Measurements from ENCODE around the gene GJB1. TPM values are rescaled to one million over a fixed set of nuclear protein-coding genes. Genes with fewer than 3 reads are reported as not detected.

Gene GJB1
- total RNA-seq, 4 donors from 2014 or later = 0.19 to 2.4 (median 1.5) TPM

GRCh38 chrX:71181558-71181909 is 41.5 kb upstream of the GJB1 start:
- DNase-seq (ENCODE audit: low spot score in 2 of 2) = peak in 1 of 2 donors; percentile 17
- intact Hi-C loops (cut with DNase I; ENCODE audit: low total_unique reads) = no loop called here
- WGBS, 2 donors = 1 to 45% methylated on average over 10 of the region's 10 CpGs
- H3K4me3 ChIP-seq (ENCODE audit: low read depth, poor library complexity, severe bottlenecking) = peak overlapping the region; percentile 9
- no peak for TF ChIP-seq CTCF (IDR thresholded peaks at IDR 0.05)
- no peak for TF ChIP-seq POLR2A (IDR thresholded peaks at IDR 0.05)

DNA sequence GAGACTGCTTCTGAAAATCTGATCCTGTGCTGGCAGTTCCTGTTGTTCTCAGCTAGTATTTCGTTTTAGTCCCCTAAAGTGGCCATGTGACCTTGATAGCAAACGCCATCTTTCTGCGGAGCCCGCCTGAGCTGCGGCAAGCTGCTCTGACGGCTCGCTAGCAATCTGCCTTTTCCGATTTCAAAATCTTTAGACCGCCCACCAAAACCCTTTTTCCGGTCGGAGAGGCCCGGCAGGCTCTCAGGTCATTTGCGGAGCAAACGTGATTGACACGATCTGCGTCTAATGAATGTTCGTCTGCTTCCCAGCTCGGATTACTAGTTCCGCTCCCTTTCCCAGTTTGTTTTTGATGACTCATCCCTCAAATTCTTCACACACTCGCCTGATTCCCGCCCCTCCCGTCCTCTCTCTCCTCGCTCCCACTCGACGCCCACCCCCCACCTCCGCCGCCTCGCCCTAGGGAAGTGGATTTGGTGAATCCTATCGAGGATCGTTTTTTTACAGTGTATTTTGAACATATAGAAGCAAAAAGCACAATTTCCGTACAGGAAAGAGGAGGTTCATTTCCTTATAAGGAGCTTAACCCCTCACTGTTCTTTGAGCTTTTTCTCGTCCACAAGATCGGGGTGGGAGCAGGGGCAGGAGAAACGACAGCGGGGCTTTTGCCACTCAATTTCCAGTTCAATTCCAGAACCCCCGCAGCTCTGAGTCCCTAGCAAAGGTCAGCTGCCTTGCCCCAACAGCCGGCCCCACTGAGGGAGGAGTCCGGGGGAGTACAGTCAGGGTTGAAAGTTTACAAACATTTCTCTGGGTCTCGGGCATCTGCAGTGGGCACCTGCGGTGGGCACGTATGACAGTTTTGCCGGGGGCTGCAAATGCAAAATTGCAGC is 40.9 kb upstream of the GJB1 start:
- DNase-seq (ENCODE audit: low spot score in 2 of 2) = peak; percentile 89 to 94
- intact Hi-C loops (cut with DNase I; ENCODE audit: low total_unique reads) = no loop called here
- no peak for TF ChIP-seq CTCF (IDR thresholded peaks at IDR 0.05)
- peak in 1 of 2 donors; percentile 13 for TF ChIP-seq POLR2A (IDR thresholded peaks at IDR 0.05)
- peak overlapping the region; percentile 9 for H3K4me3 ChIP-seq (ENCODE audit: low read depth, poor library complexity, severe bottlenecking)
- 1 to 32% methylated on average over 42 of the region's 42 CpGs for WGBS, 2 donors

- no peak for DNase-seq (ENCODE audit: low spot score in 2 of 2)
- intact Hi-C loops (cut with DNase I; ENCODE audit: low total_unique reads) = no loop called here
- no peak for TF ChIP-seq CTCF (IDR thresholded peaks at IDR 0.05)
- no peak for TF ChIP-seq POLR2A (IDR thresholded peaks at IDR 0.05)
- 41 to 53% methylated on average over 2 of the region's 2 CpGs for WGBS, 2 donors
- no peak overlapping the region for H3K4me3 ChIP-seq (ENCODE audit: low read depth, poor library complexity, severe bottlenecking)
Observed at GRCh38 chrX:71182871-71183270, 40.2 kb upstream of the GJB1 start.

DNA sequence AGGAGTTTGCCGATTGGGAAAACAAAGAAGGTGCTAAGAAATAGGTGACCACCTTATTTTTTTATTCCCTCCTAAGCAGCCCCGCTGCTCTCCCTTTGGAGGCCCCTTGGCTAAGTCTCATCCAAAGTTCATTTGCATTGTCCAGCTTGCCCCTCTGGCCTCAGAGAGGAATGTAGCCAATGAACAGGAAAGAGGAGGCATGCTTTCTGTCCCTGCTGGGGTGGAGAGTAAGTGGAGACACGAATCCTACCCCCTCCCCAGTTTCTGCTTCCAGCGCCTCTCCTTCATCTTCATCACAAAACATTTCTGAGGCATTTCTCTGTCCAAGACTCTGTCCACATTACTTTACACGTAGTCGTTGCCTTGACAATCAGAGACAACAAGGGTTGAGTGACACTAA is 39.7 kb upstream of the GJB1 start:
- DNase-seq (ENCODE audit: low spot score in 2 of 2) = no peak
- intact Hi-C loops (cut with DNase I; ENCODE audit: low total_unique reads) = no loop called here
- WGBS, 2 donors = 69 to 81% methylated on average over 6 of the region's 6 CpGs
- no peak overlapping the region for H3K4me3 ChIP-seq (ENCODE audit: low read depth, poor library complexity, severe bottlenecking)
- TF ChIP-seq POLR2A (IDR thresholded peaks at IDR 0.05) (no peak), CTCF (IDR thresholded peaks at IDR 0.05) (no peak)

DNA sequence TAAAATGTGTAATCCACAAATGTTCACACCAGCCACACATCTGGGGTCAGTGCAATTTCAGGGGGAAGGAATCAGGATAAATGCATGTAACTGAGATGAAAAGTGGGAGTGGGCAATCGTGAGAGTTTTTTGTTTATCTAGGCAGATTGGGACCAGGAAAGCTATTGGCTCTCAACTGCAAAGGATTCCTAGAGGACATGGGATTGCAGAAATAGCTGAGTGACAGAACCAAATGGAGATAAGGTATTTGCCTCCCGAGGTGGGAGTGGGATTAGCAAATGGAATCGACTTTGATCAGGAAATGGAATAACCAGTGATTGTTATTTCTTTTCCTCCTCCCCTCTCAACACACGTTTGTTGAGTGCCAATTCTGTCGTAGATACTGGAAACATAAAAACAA is 38.9 kb upstream of the GJB1 start:
- no peak overlapping the region for H3K4me3 ChIP-seq (ENCODE audit: low read depth, poor library complexity, severe bottlenecking)
- intact Hi-C loops (cut with DNase I; ENCODE audit: low total_unique reads) = no loop called here
- 53 to 60% methylated on average over 5 of the region's 5 CpGs for WGBS, 2 donors
- TF ChIP-seq CTCF (IDR thresholded peaks at IDR 0.05) (no peak), POLR2A (IDR thresholded peaks at IDR 0.05) (no peak)
- DNase-seq (ENCODE audit: low spot score in 2 of 2) = no peak

All from lower leg skin (tissue), 4 donors.